Stomach (tissue), 4 donors: ENCODE data around the gene RETREG2.

ENCODE experiments used
- EP300 ChIP-seq: sonication (generic); formaldehyde crosslinking; IDR thresholded peaks from one replicate; pipeline ENCODE4 v1.6.1; 2017; ENCODE audit warnings: antibody characterized with exemption
- POLR2A ChIP-seq, 4 donors: fragments of 450-650 bp; IDR thresholded peaks; one replicate each; pipeline ENCODE4 v1.6.1; 2016; ENCODE audit warnings: antibody characterized with exemption in 4 of 4, control low read depth in 2 of 4, mild to moderate bottlenecking in 1 of 4, moderate library complexity in 1 of 4
- TF ChIP-seq, protein P1 (sequence below), 7 experiments: fragments of 450-650 bp in 4 of 7; fragments of 200-600 bp in 3 of 7; sonication (generic) in 3 of 7; IDR thresholded peaks; one replicate each; pipeline ENCODE4 v1.5.1; 2016 to 2019; ENCODE audit warnings: antibody characterized with exemption in 7 of 7, control low read depth in 2 of 7, mild to moderate bottlenecking in 1 of 7

DNA sequence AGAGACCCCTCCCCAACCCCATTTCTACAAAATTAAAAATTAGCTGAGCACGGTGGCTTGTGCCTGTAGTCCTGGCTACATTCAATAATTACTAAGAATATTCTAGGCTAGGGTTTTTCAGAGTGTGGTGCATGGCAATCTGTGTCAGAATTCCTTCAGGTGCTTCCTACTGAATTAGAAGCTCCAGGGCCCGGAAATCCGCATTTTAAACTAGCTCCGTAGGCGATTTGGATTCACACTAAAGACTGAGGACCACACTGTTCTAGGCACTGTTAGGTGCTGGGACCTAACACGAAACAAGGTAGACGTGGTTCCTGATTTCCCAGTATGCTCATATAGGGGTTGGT is 27.9 kb downstream of the RETREG2 start:
- TF ChIP-seq, protein P1, sequence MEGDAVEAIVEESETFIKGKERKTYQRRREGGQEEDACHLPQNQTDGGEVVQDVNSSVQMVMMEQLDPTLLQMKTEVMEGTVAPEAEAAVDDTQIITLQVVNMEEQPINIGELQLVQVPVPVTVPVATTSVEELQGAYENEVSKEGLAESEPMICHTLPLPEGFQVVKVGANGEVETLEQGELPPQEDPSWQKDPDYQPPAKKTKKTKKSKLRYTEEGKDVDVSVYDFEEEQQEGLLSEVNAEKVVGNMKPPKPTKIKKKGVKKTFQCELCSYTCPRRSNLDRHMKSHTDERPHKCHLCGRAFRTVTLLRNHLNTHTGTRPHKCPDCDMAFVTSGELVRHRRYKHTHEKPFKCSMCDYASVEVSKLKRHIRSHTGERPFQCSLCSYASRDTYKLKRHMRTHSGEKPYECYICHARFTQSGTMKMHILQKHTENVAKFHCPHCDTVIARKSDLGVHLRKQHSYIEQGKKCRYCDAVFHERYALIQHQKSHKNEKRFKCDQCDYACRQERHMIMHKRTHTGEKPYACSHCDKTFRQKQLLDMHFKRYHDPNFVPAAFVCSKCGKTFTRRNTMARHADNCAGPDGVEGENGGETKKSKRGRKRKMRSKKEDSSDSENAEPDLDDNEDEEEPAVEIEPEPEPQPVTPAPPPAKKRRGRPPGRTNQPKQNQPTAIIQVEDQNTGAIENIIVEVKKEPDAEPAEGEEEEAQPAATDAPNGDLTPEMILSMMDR (IDR thresholded peaks at IDR 0.05), result no peak
- no peak for TF ChIP-seq POLR2A (IDR thresholded peaks at IDR 0.05)
- TF ChIP-seq EP300, result no peak
